ENCODE data around the gene ILDR2. TPM values are rescaled to one million over a fixed set of nuclear protein-coding genes. Genes with fewer than 3 reads are reported as not detected.
"Not testable (repeated sequence)": the region's sequence is repeated elsewhere in the genome, so short reads cannot be mapped to it uniquely, and the experiment has no call there.

The ILDR2 gene
- total RNA-seq, 1 donor, result 0.36 TPM

- H2AFZ ChIP-seq (ENCODE audit: low read length), result no peak overlapping the region
- H3K4me3 ChIP-seq (ENCODE audit: insufficient read depth, low read length), result no peak overlapping the region
- H3K27ac ChIP-seq (ENCODE audit: low read depth, low read length), result no peak overlapping the region
- H3K9me3 ChIP-seq (ENCODE audit: low read depth, low read length), result no peaks in the 10 kb centered on the region
- H3K36me3 ChIP-seq (ENCODE audit: insufficient read depth, low read length), result no peaks in the 10 kb centered on the region
- H3K4me1 ChIP-seq (ENCODE audit: insufficient read depth, low read length), result no peaks in the 10 kb centered on the region
- no peaks in the 10 kb centered on the region for H4K20me1 ChIP-seq (ENCODE audit: insufficient read depth, low read length)
- no peaks in the 10 kb centered on the region for H3K79me2 ChIP-seq (ENCODE audit: insufficient read depth, low read length)
- TF ChIP-seq CTCF (IDR thresholded peaks at IDR 0.05; ENCODE audit: extremely low read depth, low read depth, low read length), result no peak
- no peak for DNase-seq (ENCODE audit: insufficient read length, low spot score, missing footprints)
- peaks cover 23% of the 10 kb centered on the region for H3K27me3 ChIP-seq (ENCODE audit: insufficient read depth, low read length)
- H3K4me2 ChIP-seq (ENCODE audit: insufficient read depth, low read length), result no peak overlapping the region
Measured at GRCh38 chr1:166884971-166885370, 90.4 kb downstream of the ILDR2 start.

- H3K27me3 ChIP-seq (ENCODE audit: insufficient read depth, low read length), result peaks cover 23% of the 10 kb centered on the region
Measured at GRCh38 chr1:166884040-166884642, 91.2 kb downstream of the ILDR2 start.

GRCh38 chr1:166882893-166883292 lies 92.4 kb downstream of the ILDR2 start:
- no peaks in the 10 kb centered on the region for H4K20me1 ChIP-seq (ENCODE audit: insufficient read depth, low read length)
- no peak for DNase-seq (ENCODE audit: insufficient read length, low spot score, missing footprints)
- H3K27ac ChIP-seq (ENCODE audit: low read depth, low read length), result no peak overlapping the region
- H2AFZ ChIP-seq (ENCODE audit: low read length), result no peak overlapping the region
- peaks cover 23% of the 10 kb centered on the region for H3K27me3 ChIP-seq (ENCODE audit: insufficient read depth, low read length)
- no peak for TF ChIP-seq CTCF (IDR thresholded peaks at IDR 0.05; ENCODE audit: extremely low read depth, low read depth, low read length)
- no peaks in the 10 kb centered on the region for H3K79me2 ChIP-seq (ENCODE audit: insufficient read depth, low read length)
- no peak overlapping the region for H3K4me2 ChIP-seq (ENCODE audit: insufficient read depth, low read length)
- no peaks in the 10 kb centered on the region for H3K9me3 ChIP-seq (ENCODE audit: low read depth, low read length)
- H3K36me3 ChIP-seq (ENCODE audit: insufficient read depth, low read length), result no peaks in the 10 kb centered on the region
- H3K4me3 ChIP-seq (ENCODE audit: insufficient read depth, low read length), result no peak overlapping the region
- H3K4me1 ChIP-seq (ENCODE audit: insufficient read depth, low read length), result no peaks in the 10 kb centered on the region

More at GRCh38 chr1:166884040-166884642, 91.2 kb downstream of the ILDR2 start:
- H3K36me3 ChIP-seq (ENCODE audit: insufficient read depth, low read length), result no peaks in the 10 kb centered on the region
- H3K9me3 ChIP-seq (ENCODE audit: low read depth, low read length), result no peaks in the 10 kb centered on the region
- H3K27ac ChIP-seq (ENCODE audit: low read depth, low read length), result no peak overlapping the region
- no peak overlapping the region for H2AFZ ChIP-seq (ENCODE audit: low read length)
- H3K4me3 ChIP-seq (ENCODE audit: insufficient read depth, low read length), result no peak overlapping the region
- H3K79me2 ChIP-seq (ENCODE audit: insufficient read depth, low read length), result no peaks in the 10 kb centered on the region
- H3K4me2 ChIP-seq (ENCODE audit: insufficient read depth, low read length), result no peak overlapping the region
- H4K20me1 ChIP-seq (ENCODE audit: insufficient read depth, low read length), result no peaks in the 10 kb centered on the region
- no peaks in the 10 kb centered on the region for H3K4me1 ChIP-seq (ENCODE audit: insufficient read depth, low read length)
- DNase-seq (ENCODE audit: insufficient read length, low spot score, missing footprints), result peak; percentile 67
- TF ChIP-seq CTCF (IDR thresholded peaks at IDR 0.05; ENCODE audit: extremely low read depth, low read depth, low read length), result peak; percentile 61

GRCh38 chr1:166878173-166878917 lies 97.0 kb downstream of the ILDR2 start:
- H2AFZ ChIP-seq (ENCODE audit: low read length); H3K4me2 ChIP-seq (ENCODE audit: insufficient read depth, low read length); DNase-seq (ENCODE audit: insufficient read length, low spot score, missing footprints): not testable (repeated sequence)

More at GRCh38 chr1:166878173-166878917, 97.0 kb downstream of the ILDR2 start:
- not testable (repeated sequence) for H3K4me1 ChIP-seq (ENCODE audit: insufficient read depth, low read length); H3K36me3 ChIP-seq (ENCODE audit: insufficient read depth, low read length); H4K20me1 ChIP-seq (ENCODE audit: insufficient read depth, low read length); H3K27me3 ChIP-seq (ENCODE audit: insufficient read depth, low read length); H3K27ac ChIP-seq (ENCODE audit: low read depth, low read length); H3K9me3 ChIP-seq (ENCODE audit: low read depth, low read length); H3K4me3 ChIP-seq (ENCODE audit: insufficient read depth, low read length)
- H3K79me2 ChIP-seq (ENCODE audit: insufficient read depth, low read length), result peaks cover 19% of the 10 kb centered on the region
